Trophoblast cell (in vitro differentiated cells and primary cell): ENCODE measurements around the gene RBM14.

ENCODE experiments used
- DNase-seq, 2 donors: peaks; one replicate each; pipeline ENCODE4 v3.0.0-alpha.2; 2016
- H2AFZ ChIP-seq: 2 replicates; pipeline ENCODE4 v1.6.1; 2013; ENCODE audit warnings: low read length, moderate library complexity, mild to moderate bottlenecking; ENCODE audit not compliant: insufficient read depth, poor library complexity
- H2AK5ac ChIP-seq: 2 replicates; pipeline ENCODE4 v1.6.1; 2013; ENCODE audit warnings: mild to moderate bottlenecking, low read length
- H2BK120ac ChIP-seq: 2 replicates; pipeline ENCODE4 v1.6.1; 2013; ENCODE audit warnings: low read length, mild to moderate bottlenecking, moderate library complexity; ENCODE audit not compliant: insufficient read depth, poor library complexity
- H2BK12ac ChIP-seq: 2 replicates; pipeline ENCODE4 v1.6.1; 2013; ENCODE audit warnings: mild to moderate bottlenecking, low read length, moderate library complexity
- H2BK5ac ChIP-seq: 2 replicates; pipeline ENCODE4 v1.6.1; 2013; ENCODE audit warnings: low read length, low read depth, moderate library complexity, mild to moderate bottlenecking; ENCODE audit not compliant: poor library complexity
- H3K14ac ChIP-seq: 2 replicates; pipeline ENCODE4 v1.6.1; 2013; ENCODE audit warnings: mild to moderate bottlenecking, low read length
- H3K18ac ChIP-seq: 2 replicates; pipeline ENCODE4 v1.6.1; 2013; ENCODE audit warnings: mild to moderate bottlenecking, low read length
- H3K23ac ChIP-seq: 2 replicates; pipeline ENCODE4 v1.6.1; 2013; ENCODE audit warnings: low read length
- H3K27ac ChIP-seq: 2 replicates; pipeline ENCODE4 v1.5.1; 2013; ENCODE audit warnings: low read depth, mild to moderate bottlenecking, inconsistent platforms, low read length, moderate library complexity
- H3K27me3 ChIP-seq: 2 replicates; pipeline ENCODE4 v1.6.1; 2013; ENCODE audit warnings: inconsistent platforms, mild to moderate bottlenecking, low read length, moderate library complexity; ENCODE audit not compliant: insufficient read depth
- H3K36me3 ChIP-seq, 2 experiments: 1 replicate in 1 of 2; 2 replicates in 1 of 2; pipeline ENCODE4 v1.6.1; 2013; ENCODE audit warnings: low read length in 2 of 2, mild to moderate bottlenecking in 2 of 2, moderate library complexity in 1 of 2; ENCODE audit not compliant: insufficient read depth in 2 of 2, control insufficient read depth in 1 of 2
- H3K4ac ChIP-seq: 2 replicates; pipeline ENCODE4 v1.6.1; 2013; ENCODE audit warnings: low read depth, mild to moderate bottlenecking, low read length, moderate library complexity
- H3K4me1 ChIP-seq, 2 experiments: 1 replicate in 1 of 2; 2 replicates in 1 of 2; pipeline ENCODE4 v1.6.1; 2013; ENCODE audit warnings: low read length in 2 of 2, mild to moderate bottlenecking in 2 of 2, moderate library complexity in 1 of 2; ENCODE audit not compliant: insufficient read depth in 2 of 2, control insufficient read depth in 1 of 2
- H3K4me2 ChIP-seq: 2 replicates; pipeline ENCODE4 v1.6.1; 2013; ENCODE audit warnings: inconsistent platforms, mild to moderate bottlenecking, low read length, moderate library complexity
- H3K4me3 ChIP-seq: 2 replicates; pipeline ENCODE4 v1.5.1; 2013; ENCODE audit warnings: mild to moderate bottlenecking, low read depth, low read length, inconsistent platforms
- H3K79me1 ChIP-seq: one replicate; pipeline ENCODE4 v1.6.1; 2013; ENCODE audit warnings: low read length
- H3K79me2 ChIP-seq: 2 replicates; pipeline ENCODE4 v1.6.1; 2013; ENCODE audit warnings: low read length, mild to moderate bottlenecking; ENCODE audit not compliant: control insufficient read depth, insufficient read depth, poor library complexity
- H3K9ac ChIP-seq: 2 replicates; pipeline ENCODE4 v1.6.1; 2013; ENCODE audit warnings: mild to moderate bottlenecking, low read length
- H3K9me3 ChIP-seq: 2 replicates; pipeline ENCODE4 v1.6.1; 2013; ENCODE audit warnings: low read depth, mild to moderate bottlenecking, control low read depth, inconsistent platforms, low read length; ENCODE audit not compliant: insufficient read depth
- H4K12ac ChIP-seq: 2 replicates; pipeline ENCODE4 v1.6.1; 2013; ENCODE audit warnings: low read depth, mild to moderate bottlenecking, low read length, moderate library complexity
- H4K8ac ChIP-seq: 2 replicates; pipeline ENCODE4 v1.6.1; 2013; ENCODE audit warnings: low read depth, mild to moderate bottlenecking, low read length, moderate library complexity
- H4K91ac ChIP-seq: one replicate; pipeline ENCODE4 v1.6.1; 2013; ENCODE audit warnings: low read depth, mild to moderate bottlenecking, low read length, moderate library complexity
- WGBS: extraction: QIAGEN DNeasy Blood & Tissue Kit; methylation state at CpG from one replicate; pipeline ENCODE4 v1.1.7; 2013; ENCODE audit warnings: missing lambda C conversion rate; ENCODE audit not compliant: insufficient read length, insufficient coverage; ENCODE audit errors: extremely low coverage; 5-methylcytosine and 5-hydroxymethylcytosine counted together

The RBM14 gene

DNA sequence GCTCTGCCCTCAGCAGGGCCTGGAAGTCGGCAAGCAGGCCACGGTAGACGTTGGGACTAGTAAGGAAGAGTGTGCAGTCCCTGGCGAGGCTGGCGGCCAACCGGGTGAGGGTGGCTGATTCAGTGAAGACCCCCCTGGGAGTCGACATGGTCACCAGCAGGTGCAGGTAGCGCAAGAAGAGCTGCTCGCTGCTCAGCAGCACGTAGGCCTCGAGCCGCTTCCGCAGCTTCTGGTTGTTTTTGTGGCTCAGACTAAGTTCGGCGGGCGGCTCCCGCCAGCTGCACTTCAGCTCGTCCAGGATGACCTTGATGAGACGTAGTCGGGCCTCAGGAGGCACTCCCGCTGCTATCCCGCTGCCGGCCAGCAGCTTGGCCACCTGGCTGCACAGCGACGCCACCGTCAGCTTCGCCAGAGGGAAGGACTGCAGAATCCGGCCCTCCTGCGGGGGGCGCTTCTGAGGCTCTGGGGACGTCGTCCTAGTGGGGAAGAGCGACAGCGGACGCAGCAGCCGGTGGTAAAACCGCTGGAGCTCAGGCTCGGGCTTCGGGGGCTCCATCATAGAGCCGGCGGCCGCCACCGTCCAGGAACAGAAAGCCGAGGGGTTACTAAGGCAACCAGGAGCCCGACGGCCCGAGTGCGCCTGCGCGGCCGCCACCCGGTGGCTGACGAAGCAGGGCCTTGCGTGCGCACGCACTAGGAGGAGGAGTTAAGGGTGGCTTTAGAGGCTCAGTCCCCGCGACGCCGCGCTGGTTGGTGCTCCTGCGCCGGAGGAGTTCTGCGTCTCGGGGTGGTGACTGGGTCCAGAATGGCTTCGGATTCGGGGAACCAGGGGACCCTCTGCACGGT is 23.8 kb upstream of the RBM14 start, which contains the start of the genes CCDC87 and CCS:
TSS of gene CCDC87 (minus strand) at position 607 of the 846 bp plus-strand sequence. CDS start at position 559, 48 bp downstream.
TSS of gene CCS (plus strand) at position 729 of the 846 bp plus-strand sequence. CDS start at position 806, 77 bp downstream.
- peak within 1 kb of the TSS; percentile 87 for H3K14ac ChIP-seq
- H3K4me2 ChIP-seq: peak within 1 kb of the TSS; percentile 90
- H3K23ac ChIP-seq: no peak within 1 kb of the TSS
- peaks cover 7% of the 10 kb centered on the region for H3K9me3 ChIP-seq
- peaks cover 0 to 2% of the 10 kb centered on the region in 2 experiments for H3K36me3 ChIP-seq
- peak; percentile 95 to 99 for DNase-seq
- peak within 1 kb of the TSS; percentile 95 for H3K9ac ChIP-seq
- H3K4me1 ChIP-seq: peaks cover 10 to 12% of the 10 kb centered on the region in 2 experiments
- H3K27ac ChIP-seq: no peak within 1 kb of the TSS
- no CpG with 5 or more reads among the region's 68 CpGs for WGBS
- H3K79me1 ChIP-seq: peaks cover 5% of the 10 kb centered on the region
- H3K27me3 ChIP-seq: no peaks in the 10 kb centered on the region
- peak within 1 kb of the TSS; percentile 54 for H2BK5ac ChIP-seq
- H2AK5ac ChIP-seq: peak within 1 kb of the TSS; percentile 1
- H3K4ac ChIP-seq: peak within 1 kb of the TSS; percentile 67
- peak within 1 kb of the TSS; percentile 58 for H3K18ac ChIP-seq
- H3K79me2 ChIP-seq: peaks cover 5% of the 10 kb centered on the region
- H2AFZ ChIP-seq: peak within 1 kb of the TSS; percentile 86
- H4K12ac ChIP-seq: peak within 1 kb of the TSS; percentile 37
- peak within 1 kb of the TSS; percentile 83 for H4K91ac ChIP-seq
- peak within 1 kb of the TSS; percentile 83 for H3K4me3 ChIP-seq
- H2BK120ac ChIP-seq: peak within 1 kb of the TSS; percentile 33
- no peak within 1 kb of the TSS for H2BK12ac ChIP-seq
- H4K8ac ChIP-seq: peak within 1 kb of the TSS; percentile 96

DNA sequence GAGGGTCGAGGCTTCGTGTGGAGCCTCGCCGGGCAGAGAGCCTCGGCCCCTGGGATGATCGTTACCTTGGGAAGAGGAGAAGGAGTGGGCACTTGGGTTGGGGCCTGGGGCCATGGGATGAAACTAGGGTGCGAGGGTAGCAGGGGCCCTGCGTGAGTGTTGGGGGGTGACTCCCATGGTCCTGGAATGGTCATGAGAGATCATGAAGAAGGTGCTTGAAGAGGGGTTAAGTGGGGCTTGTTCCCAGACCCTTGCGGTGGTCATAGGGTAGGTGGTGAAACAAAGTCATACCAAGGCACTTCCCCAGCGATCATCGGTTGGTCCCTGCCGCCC is 23.2 kb upstream of the RBM14 start:
- H4K12ac ChIP-seq: peak overlapping the region; percentile 2
- H3K14ac ChIP-seq: peak overlapping the region; percentile 87
- H3K27me3 ChIP-seq: no peaks in the 10 kb centered on the region
- H4K8ac ChIP-seq: peak overlapping the region; percentile 96
- H2AFZ ChIP-seq: peak overlapping the region; percentile 86
- peak overlapping the region; percentile 1 for H2AK5ac ChIP-seq
- H2BK5ac ChIP-seq: peak overlapping the region; percentile 54
- peaks cover 5% of the 10 kb centered on the region for H3K79me1 ChIP-seq
- peak overlapping the region; percentile 90 for H3K4me2 ChIP-seq
- peaks cover 10 to 12% of the 10 kb centered on the region in 2 experiments for H3K4me1 ChIP-seq
- H2BK12ac ChIP-seq: no peak overlapping the region
- H3K79me2 ChIP-seq: peaks cover 5% of the 10 kb centered on the region
- H3K9me3 ChIP-seq: peaks cover 7% of the 10 kb centered on the region
- H3K9ac ChIP-seq: peak overlapping the region; percentile 95
- peak overlapping the region; percentile 83 for H3K4me3 ChIP-seq
- H3K18ac ChIP-seq: peak overlapping the region; percentile 58
- peak overlapping the region; percentile 83 for H4K91ac ChIP-seq
- no CpG with 5 or more reads among the region's 12 CpGs for WGBS
- peaks cover 0 to 2% of the 10 kb centered on the region in 2 experiments for H3K36me3 ChIP-seq
- H3K4ac ChIP-seq: peak overlapping the region; percentile 67
- no peak overlapping the region for H3K27ac ChIP-seq
- H3K23ac ChIP-seq: no peak overlapping the region
- DNase-seq: no peak
- peak overlapping the region; percentile 33 for H2BK120ac ChIP-seq

DNA sequence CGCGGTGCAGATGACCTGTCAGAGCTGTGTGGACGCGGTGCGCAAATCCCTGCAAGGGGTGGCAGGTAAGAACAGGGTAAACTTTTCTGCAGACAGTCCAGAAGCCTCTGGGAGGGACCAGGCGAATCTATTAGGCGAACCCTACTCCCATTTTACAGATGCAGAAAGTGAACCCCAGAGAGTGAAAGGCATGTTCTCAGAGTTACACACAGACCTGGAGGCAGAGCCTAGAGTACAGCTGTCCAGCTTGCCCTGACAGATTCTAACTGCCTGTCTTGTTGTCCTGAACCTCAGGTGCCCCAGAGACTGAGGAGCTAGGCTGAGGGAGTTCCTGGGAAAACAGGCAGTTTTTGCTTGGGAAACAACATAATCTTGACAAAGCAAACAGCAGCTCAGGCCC is 22.8 kb upstream of the RBM14 start:
- Histone ChIP-seq H3K27me3 (no peaks in the 10 kb centered on the region), H2AK5ac (peak overlapping the region; percentile 1), H2BK12ac (no peak overlapping the region), H2AFZ (no peak overlapping the region), H2BK120ac (no peak overlapping the region), H3K18ac (peak overlapping the region; percentile 58), H3K79me2 (peaks cover 5% of the 10 kb centered on the region), H3K4me2 (peak overlapping the region; percentile 90), H3K4ac (peak overlapping the region; percentile 67), H3K14ac (peak overlapping the region; percentile 87), H3K9ac (peak overlapping the region; percentile 38), H2BK5ac (no peak overlapping the region), H3K4me1 (peaks cover 10 to 12% of the 10 kb centered on the region in 2 experiments), H3K27ac (no peak overlapping the region), H3K4me3 (peak overlapping the region; percentile 83), H3K9me3 (peaks cover 7% of the 10 kb centered on the region), H3K79me1 (peaks cover 5% of the 10 kb centered on the region), H4K91ac (peak overlapping the region; percentile 83), H4K8ac (peak overlapping the region; percentile 96), H3K23ac (no peak overlapping the region), H4K12ac (peak overlapping the region; percentile 7), H3K36me3 (peaks cover 0 to 2% of the 10 kb centered on the region in 2 experiments)
- no peak for DNase-seq
- no CpG with 5 or more reads among the region's 7 CpGs for WGBS

DNA sequence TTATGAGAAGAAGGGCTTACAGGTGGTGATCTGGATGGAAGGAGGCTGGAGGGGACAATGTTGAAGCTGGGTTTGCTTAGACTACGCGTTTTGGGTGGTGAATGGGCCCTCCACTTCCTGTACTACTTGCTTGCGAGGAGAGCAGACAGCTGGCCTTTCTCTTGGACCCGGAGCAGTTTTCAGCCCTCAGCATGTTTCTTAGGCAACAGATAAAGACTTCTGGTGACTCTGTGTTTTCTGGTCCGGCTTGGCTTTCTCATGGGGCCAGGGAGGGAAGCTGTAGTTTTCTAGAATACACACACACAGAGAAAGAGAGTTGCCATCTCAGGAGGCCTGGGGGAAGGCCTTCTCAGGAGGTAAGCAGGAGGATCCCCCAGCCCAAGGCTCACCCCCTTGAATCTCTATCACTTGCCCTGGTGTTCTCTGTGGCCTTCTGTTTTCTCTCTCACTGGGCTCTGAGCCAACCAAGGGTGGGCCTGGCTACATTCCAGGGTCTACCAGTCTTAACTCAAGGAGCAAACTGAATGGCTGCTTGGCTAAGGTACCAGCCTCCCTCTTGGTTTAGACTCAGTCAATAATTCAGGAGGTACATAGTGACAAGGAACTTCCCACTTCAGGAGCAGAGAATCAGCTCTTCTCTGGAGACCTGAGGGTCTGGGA is 21.1 kb upstream of the RBM14 start:
- no peak overlapping the region for H3K4me3 ChIP-seq
- no peak overlapping the region for H2AFZ ChIP-seq
- no peak overlapping the region for H3K4ac ChIP-seq
- H3K79me2 ChIP-seq: peaks cover 5% of the 10 kb centered on the region
- no peak overlapping the region for H3K4me2 ChIP-seq
- H3K4me1 ChIP-seq: peaks cover 10 to 12% of the 10 kb centered on the region in 2 experiments
- H4K91ac ChIP-seq: no peak overlapping the region
- no peak overlapping the region for H4K8ac ChIP-seq
- DNase-seq: no peak
- peaks cover 5% of the 10 kb centered on the region for H3K79me1 ChIP-seq
- H3K9me3 ChIP-seq: peaks cover 7% of the 10 kb centered on the region
- no peak overlapping the region for H3K9ac ChIP-seq
- H2BK120ac ChIP-seq: no peak overlapping the region
- H3K18ac ChIP-seq: no peak overlapping the region
- no CpG with 5 or more reads among the region's 5 CpGs for WGBS
- no peak overlapping the region for H2BK5ac ChIP-seq
- peaks cover 10 to 14% of the 10 kb centered on the region in 2 experiments for H3K36me3 ChIP-seq
- H2BK12ac ChIP-seq: no peak overlapping the region
- no peak overlapping the region for H3K14ac ChIP-seq
- H3K23ac ChIP-seq: no peak overlapping the region
- no peak overlapping the region for H3K27ac ChIP-seq
- no peak overlapping the region for H2AK5ac ChIP-seq
- no peak overlapping the region for H4K12ac ChIP-seq
- no peaks in the 10 kb centered on the region for H3K27me3 ChIP-seq
